A673 (cell line): ENCODE results near the gene CSRNP2. TPM values are rescaled to one million over a fixed set of nuclear protein-coding genes. Genes with fewer than 3 reads are reported as not detected.

Experiments
- BruUV-seq: library from RNA; stranded (reverse); fragments of 400-500 nt; replicated peaks from 2 replicates; lab custom pipeline; 2021; lab: Mats Ljungman, UMichigan
- CTCF ChIA-PET: fragments of 300-600 bp; sonication (Branson Sonifier 250); formaldehyde crosslinking; loops from one replicate; lab custom pipeline; 2022; ENCODE audit warnings: antibody characterized with exemption; lab: Charles Lee
- POLR2A ChIA-PET: fragments of 300-600 bp; sonication (Branson Sonifier 250); formaldehyde crosslinking; loops from one replicate; lab custom pipeline; 2022; ENCODE audit warnings: antibody characterized with exemption; ENCODE audit not compliant: low non-redundant PET; lab: Charles Lee
- DNase-seq: peaks from one replicate; pipeline ENCODE4 v3.0.0-alpha.2; 2015; ENCODE audit warnings: low spot score
- H3K27ac ChIP-seq: fragments of 200-600 bp; sonication (generic); 2 replicates; pipeline ENCODE4 v1.5.1; 2016; ENCODE audit warnings: mixed run types, low read depth, mild to moderate bottlenecking, mixed read lengths, antibody characterized with exemption, low read length; ENCODE audit not compliant: poor library complexity, severe bottlenecking
- H3K27me3 ChIP-seq: fragments of 200-600 bp; sonication (generic); replicated peaks from 2 replicates; pipeline ENCODE4 v1.6.1; 2017; ENCODE audit warnings: mixed run types, low read depth, mild to moderate bottlenecking, mixed read lengths, antibody characterized with exemption, low read length; ENCODE audit not compliant: insufficient read depth, poor library complexity
- H3K36me3 ChIP-seq: fragments of 200-600 bp; sonication (generic); 2 replicates; pipeline ENCODE4 v1.6.1; 2016; ENCODE audit warnings: mixed run types, mild to moderate bottlenecking, mixed read lengths, antibody characterized with exemption, low read length; ENCODE audit not compliant: insufficient read depth, poor library complexity, severe bottlenecking
- H3K4me1 ChIP-seq: fragments of 200-600 bp; sonication (generic); 2 replicates; pipeline ENCODE4 v1.6.1; 2017; ENCODE audit warnings: mixed run types, mild to moderate bottlenecking, mixed read lengths, antibody characterized with exemption, low read length; ENCODE audit not compliant: insufficient read depth, poor library complexity, severe bottlenecking
- H3K4me3 ChIP-seq: fragments of 200-600 bp; sonication (generic); 2 replicates; pipeline ENCODE4 v1.5.1; 2016; ENCODE audit warnings: low read depth, mixed run types, mild to moderate bottlenecking, mixed read lengths, low read length; ENCODE audit not compliant: poor library complexity, severe bottlenecking
- H3K9me3 ChIP-seq: fragments of 200-600 bp; sonication (generic); 2 replicates; pipeline ENCODE4 v1.6.1; 2016; ENCODE audit warnings: mixed run types, low read depth, mild to moderate bottlenecking, mixed read lengths, antibody characterized with exemption, low read length; ENCODE audit not compliant: poor library complexity, severe bottlenecking
- CTCF ChIP-seq: fragments of 300-800, 200-600 bp; sonication (generic); conservative IDR thresholded peaks from 2 replicates; pipeline ENCODE4 v1.5.1; 2017; ENCODE audit warnings: low read depth, mild to moderate bottlenecking, antibody characterized with exemption, low read length, moderate library complexity, mixed read lengths
- EZH2 ChIP-seq: fragments of 200-600 bp; sonication (generic); IDR thresholded peaks from 2 replicates; pipeline ENCODE4 v1.6.1; 2017; ENCODE audit warnings: borderline replicate concordance, low read depth, mild to moderate bottlenecking, mixed read lengths, antibody characterized with exemption, low read length; ENCODE audit not compliant: poor library complexity, severe bottlenecking
- intact Hi-C: fragments of 100-400 bp; cut with micrococcal nuclease; formaldehyde crosslinking; loops from one replicate; pipeline ENCODE4 v1.10.0; 2022; ENCODE audit not compliant: unreplicated experiment
- total RNA-seq: library from RNA; stranded (reverse); gene quantifications from 2 replicates; pipeline ENCODE4 v1.2.3, GENCODE V29; 2021

CSRNP2 gene
- total RNA-seq, 1 experiment from 2014 or later, result 38.8 TPM

GRCh38 chr12:51051787-51052186, 31.6 kb downstream of the CSRNP2 start:
- H3K4me1 ChIP-seq, result peaks cover 9% of the 10 kb centered on the region
- intact Hi-C loops, result no loop called here

DNA sequence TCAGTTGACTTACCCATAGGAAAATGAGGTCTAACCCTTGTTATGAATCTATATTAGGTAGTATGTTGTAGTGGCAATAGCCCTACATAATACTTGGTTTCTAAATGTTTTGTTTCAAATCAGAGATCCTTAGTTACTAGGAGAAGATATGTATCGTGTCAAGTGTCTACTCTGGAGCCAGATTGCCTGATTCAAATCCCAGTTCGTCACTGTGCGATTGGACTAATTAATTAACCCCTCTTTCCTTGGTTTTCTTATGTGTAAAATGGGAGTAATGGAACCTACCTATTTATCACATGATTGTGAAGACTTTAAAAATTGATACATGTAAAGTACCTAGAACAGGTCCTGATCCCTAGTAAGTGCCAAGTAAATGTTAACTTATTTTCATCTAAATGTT, 33.9 kb downstream of the CSRNP2 start:
- peaks cover 9% of the 10 kb centered on the region for H3K4me1 ChIP-seq
- H3K9me3 ChIP-seq, result no peaks in the 10 kb centered on the region
- DNase-seq, result no peak
- peaks cover 21% of the 10 kb centered on the region for H3K36me3 ChIP-seq
- no TSS peak for BruUV-seq
- ChIA-PET CTCF (interaction anchor here (0.9 kb wide), 1 partner anchor 224 kb away, joined by 3 read pairs; no protein-coding TSS in a partner anchor), POLR2A (interaction anchor here (0.7 kb wide), 1 partner anchor 14 kb away, joined by 6 read pairs; no protein-coding TSS in a partner anchor)
- TF ChIP-seq EZH2, result no peak
- TF ChIP-seq CTCF, result no peak
- H3K27ac ChIP-seq, result no peak overlapping the region
- intact Hi-C loops, result loop anchor here (10.0 kb wide), 1 partner anchor 295 kb away; the partner anchor contains the start of gene CELA1
- H3K4me3 ChIP-seq, result peak overlapping the region; percentile 71
- no peaks in the 10 kb centered on the region for H3K27me3 ChIP-seq

More at GRCh38 chr12:51051787-51052186, 31.6 kb downstream of the CSRNP2 start:
- Histone ChIP-seq H3K4me3 (no peak overlapping the region), H3K36me3 (peaks cover 33% of the 10 kb centered on the region), H3K27ac (no peak overlapping the region), H3K27me3 (no peaks in the 10 kb centered on the region), H3K9me3 (no peaks in the 10 kb centered on the region)
- no peak for TF ChIP-seq EZH2
- BruUV-seq, result no TSS peak
- CTCF ChIA-PET, result no interaction called here
- POLR2A ChIA-PET, result no interaction called here
- DNase-seq, result no peak

DNA sequence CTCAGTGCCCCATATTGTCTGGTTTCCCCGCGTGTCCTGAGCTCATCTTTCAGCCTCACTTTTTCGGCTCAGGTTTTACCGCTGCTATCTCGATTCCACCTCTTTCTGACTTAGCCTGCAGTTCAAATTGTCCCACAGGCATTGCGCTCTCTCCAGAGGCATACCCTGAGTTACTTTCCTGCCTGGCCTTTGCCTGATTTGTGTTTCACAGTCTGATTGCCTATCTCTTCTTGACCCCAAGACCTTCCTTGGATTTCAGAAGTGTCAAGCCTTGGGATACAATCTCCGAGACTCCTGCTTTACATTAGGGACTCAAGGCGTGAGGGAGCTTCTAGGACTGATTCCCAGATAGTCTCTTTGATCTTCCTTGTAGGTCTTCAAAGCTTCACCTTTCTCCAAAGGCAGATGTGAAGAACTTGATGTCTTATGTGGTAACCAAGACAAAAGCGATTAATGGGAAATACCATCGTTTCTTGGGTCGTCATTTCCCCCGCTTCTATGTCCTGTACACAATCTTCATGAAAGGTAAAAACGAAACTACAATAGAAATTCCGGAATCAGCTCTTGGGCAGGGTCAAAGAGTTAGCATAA, 34.6 kb downstream of the CSRNP2 start:
- no TSS peak for BruUV-seq
- Histone ChIP-seq H3K4me3 (peak overlapping the region; percentile 71), H3K27ac (peak overlapping the region; percentile 82), H3K27me3 (no peaks in the 10 kb centered on the region), H3K9me3 (no peaks in the 10 kb centered on the region), H3K4me1 (peaks cover 9% of the 10 kb centered on the region), H3K36me3 (peaks cover 13% of the 10 kb centered on the region)
- ChIA-PET CTCF (interaction anchor here (0.5 to 0.9 kb wide), 2 partner anchors 223 to 224 kb away, joined by 3 to 7 read pairs; no protein-coding TSS in a partner anchor), POLR2A (no interaction called here)
- DNase-seq, result no peak
- TF ChIP-seq CTCF (no peak), EZH2 (no peak)
- intact Hi-C loops, result loop anchor here (10.0 kb wide), 1 partner anchor 296 kb away; the partner anchor contains the start of gene CELA1
